Measurements from ENCODE around the gene KIFC1. TPM values are rescaled to one million over a fixed set of nuclear protein-coding genes. Genes with fewer than 3 reads are reported as not detected.

Gene KIFC1
- total and polyA plus RNA-seq, 9 of the 15 experiments (the other 6 are each of a cell fraction or from before 2014, with no cell fraction given), result 1.3 to 95.2 (median 76.9) TPM

DNA sequence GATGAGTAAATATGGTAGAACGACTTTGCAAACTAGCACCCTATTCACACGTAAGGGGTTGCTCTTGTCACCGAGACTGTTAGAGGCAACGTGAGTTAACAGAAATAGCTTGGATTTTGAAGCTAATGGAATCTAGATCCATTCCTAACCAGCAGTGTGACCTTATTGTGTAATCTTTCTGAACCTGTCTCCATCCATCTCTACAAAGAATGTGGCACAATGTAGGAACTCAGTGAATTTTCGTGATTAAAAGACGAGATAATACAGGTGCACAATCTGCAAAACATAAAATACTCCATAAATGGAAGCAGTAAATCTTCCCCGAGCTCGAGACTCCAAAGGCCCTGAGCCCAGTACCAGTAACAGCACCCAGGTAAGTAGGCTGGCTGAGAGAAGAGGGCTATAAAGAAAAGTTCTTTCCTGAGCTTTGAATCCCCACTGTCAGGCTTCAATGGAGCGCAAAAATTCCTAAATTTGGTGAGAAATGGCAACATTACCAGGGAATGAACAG, 801 bp upstream of the KIFC1 start (continued):
- TF ChIP-seq, protein P1, sequence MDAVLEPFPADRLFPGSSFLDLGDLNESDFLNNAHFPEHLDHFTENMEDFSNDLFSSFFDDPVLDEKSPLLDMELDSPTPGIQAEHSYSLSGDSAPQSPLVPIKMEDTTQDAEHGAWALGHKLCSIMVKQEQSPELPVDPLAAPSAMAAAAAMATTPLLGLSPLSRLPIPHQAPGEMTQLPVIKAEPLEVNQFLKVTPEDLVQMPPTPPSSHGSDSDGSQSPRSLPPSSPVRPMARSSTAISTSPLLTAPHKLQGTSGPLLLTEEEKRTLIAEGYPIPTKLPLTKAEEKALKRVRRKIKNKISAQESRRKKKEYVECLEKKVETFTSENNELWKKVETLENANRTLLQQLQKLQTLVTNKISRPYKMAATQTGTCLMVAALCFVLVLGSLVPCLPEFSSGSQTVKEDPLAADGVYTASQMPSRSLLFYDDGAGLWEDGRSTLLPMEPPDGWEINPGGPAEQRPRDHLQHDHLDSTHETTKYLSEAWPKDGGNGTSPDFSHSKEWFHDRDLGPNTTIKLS (IDR thresholded peaks at IDR 0.05; ENCODE audit: borderline replicate concordance, low read depth), result no peak
- TF ChIP-seq NR2C1 (IDR thresholded peaks at IDR 0.05) (0 out of 2 replicates have a peak, but pooled peaks have one; percentile 38), NR2C1 (tag; IDR thresholded peaks at IDR 0.05) (peak; percentile 43), CHD1 (IDR thresholded peaks at IDR 0.05; ENCODE audit: low read length) (no peak), HDAC2 (IDR thresholded peaks at IDR 0.05) (no peak; the same call in 1 of the 2 replicates), ZNF589 (CRISPR knock-in tag; IDR thresholded peaks at IDR 0.05; ENCODE audit: low read depth) (peak; percentile 97), HDAC6 (IDR thresholded peaks at IDR 0.05; ENCODE audit: low read depth, low read length) (no peak), SREBF1 (IDR thresholded peaks at IDR 0.05; ENCODE audit: borderline replicate concordance, low read depth, low read length) (no peak), HDAC3 (IDR thresholded peaks at IDR 0.05; ENCODE audit: borderline replicate concordance, partially characterized antibody) (peak; percentile 41), POLR2B (IDR thresholded peaks at IDR 0.05; ENCODE audit: low read depth, partially characterized antibody) (no peak), GABPB2 (CRISPR knock-in tag; conservative IDR thresholded peaks at IDR 0.05) (no peak), DIDO1 (tag; IDR thresholded peaks at IDR 0.05; ENCODE audit: low read depth) (0 out of 2 replicates have a peak, but pooled peaks have one; percentile 66)
- TF ChIP-seq, protein P2, sequence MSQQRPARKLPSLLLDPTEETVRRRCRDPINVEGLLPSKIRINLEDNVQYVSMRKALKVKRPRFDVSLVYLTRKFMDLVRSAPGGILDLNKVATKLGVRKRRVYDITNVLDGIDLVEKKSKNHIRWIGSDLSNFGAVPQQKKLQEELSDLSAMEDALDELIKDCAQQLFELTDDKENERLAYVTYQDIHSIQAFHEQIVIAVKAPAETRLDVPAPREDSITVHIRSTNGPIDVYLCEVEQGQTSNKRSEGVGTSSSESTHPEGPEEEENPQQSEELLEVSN (IDR thresholded peaks at IDR 0.05; ENCODE audit: borderline replicate concordance in 1 of 2, extremely low read depth in 1 of 2, insufficient read depth in 1 of 2, insufficient read length in 1 of 2, low read depth in 1 of 2, low read length in 1 of 2, poor library complexity in 1 of 2, severe bottlenecking in 1 of 2), result no peak
- TF ChIP-seq, protein P3, sequence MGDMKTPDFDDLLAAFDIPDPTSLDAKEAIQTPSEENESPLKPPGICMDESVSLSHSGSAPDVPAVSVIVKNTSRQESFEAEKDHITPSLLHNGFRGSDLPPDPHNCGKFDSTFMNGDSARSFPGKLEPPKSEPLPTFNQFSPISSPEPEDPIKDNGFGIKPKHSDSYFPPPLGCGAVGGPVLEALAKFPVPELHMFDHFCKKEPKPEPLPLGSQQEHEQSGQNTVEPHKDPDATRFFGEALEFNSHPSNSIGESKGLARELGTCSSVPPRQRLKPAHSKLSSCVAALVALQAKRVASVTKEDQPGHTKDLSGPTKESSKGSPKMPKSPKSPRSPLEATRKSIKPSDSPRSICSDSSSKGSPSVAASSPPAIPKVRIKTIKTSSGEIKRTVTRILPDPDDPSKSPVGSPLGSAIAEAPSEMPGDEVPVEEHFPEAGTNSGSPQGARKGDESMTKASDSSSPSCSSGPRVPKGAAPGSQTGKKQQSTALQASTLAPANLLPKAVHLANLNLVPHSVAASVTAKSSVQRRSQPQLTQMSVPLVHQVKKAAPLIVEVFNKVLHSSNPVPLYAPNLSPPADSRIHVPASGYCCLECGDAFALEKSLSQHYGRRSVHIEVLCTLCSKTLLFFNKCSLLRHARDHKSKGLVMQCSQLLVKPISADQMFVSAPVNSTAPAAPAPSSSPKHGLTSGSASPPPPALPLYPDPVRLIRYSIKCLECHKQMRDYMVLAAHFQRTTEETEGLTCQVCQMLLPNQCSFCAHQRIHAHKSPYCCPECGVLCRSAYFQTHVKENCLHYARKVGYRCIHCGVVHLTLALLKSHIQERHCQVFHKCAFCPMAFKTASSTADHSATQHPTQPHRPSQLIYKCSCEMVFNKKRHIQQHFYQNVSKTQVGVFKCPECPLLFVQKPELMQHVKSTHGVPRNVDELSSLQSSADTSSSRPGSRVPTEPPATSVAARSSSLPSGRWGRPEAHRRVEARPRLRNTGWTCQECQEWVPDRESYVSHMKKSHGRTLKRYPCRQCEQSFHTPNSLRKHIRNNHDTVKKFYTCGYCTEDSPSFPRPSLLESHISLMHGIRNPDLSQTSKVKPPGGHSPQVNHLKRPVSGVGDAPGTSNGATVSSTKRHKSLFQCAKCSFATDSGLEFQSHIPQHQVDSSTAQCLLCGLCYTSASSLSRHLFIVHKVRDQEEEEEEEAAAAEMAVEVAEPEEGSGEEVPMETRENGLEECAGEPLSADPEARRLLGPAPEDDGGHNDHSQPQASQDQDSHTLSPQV (IDR thresholded peaks at IDR 0.05), result peak; percentile 98
- TF ChIP-seq, protein P4, sequence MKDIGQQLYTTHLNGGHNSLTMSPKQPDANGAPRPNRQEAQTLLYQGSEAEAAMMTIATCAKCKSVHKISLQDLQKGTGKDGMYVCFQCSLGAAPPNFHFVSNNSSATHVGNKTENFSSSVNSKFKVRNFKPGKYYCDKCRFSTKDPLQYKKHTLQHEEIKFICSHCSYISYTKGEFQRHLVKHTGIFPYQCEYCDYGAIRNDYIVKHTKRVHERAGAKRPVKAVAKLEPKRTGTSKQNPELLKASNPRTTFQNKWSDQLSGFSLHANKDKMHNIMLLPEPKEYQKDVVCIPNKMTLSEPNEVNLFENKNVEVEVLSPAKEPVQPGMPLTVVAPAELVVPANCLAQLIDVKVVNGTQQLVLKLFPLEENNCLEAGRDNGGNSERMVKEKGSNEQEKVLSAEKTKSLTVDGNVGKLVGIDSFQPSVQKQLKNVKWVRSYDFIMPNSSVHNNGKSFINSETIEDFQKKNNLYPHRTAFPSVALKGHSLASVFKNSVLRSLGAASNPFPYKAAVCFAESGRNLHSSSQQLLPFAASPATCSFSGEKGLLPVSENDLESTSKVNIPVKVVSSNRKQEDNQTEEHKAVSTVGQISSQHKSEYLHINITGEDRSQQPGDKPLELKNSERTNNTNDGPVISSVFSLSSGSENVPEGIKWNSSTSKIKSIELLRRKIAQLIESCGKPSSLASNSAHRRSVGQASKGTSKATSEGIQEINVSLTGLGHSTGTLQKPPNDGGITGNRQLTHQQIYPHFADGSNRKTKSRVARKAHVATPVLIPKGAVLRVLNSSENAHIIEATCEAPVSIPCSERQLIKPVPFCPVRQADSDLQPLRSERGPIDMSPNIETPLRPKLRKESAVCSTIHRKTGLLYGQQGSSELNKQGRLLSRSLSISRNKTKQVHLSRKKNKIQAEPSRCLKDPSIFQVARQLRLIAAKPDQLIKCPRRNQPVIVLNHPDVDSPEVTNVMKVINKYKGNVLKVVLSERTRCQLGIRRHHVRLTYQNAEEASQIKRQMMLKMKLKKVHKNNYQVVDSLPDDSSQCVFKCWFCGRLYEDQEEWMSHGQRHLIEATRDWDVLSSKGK (CRISPR knock-in tag; IDR thresholded peaks at IDR 0.05), result no peak
- TF ChIP-seq, protein P5, sequence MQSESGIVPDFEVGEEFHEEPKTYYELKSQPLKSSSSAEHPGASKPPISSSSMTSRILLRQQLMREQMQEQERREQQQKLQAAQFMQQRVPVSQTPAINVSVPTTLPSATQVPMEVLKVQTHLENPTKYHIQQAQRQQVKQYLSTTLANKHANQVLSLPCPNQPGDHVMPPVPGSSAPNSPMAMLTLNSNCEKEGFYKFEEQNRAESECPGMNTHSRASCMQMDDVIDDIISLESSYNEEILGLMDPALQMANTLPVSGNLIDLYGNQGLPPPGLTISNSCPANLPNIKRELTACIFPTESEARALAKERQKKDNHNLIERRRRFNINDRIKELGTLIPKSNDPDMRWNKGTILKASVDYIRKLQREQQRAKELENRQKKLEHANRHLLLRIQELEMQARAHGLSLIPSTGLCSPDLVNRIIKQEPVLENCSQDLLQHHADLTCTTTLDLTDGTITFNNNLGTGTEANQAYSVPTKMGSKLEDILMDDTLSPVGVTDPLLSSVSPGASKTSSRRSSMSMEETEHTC (IDR thresholded peaks at IDR 0.05), result no peak
